Measurements from ENCODE around the gene POLR1E. TPM values are rescaled to one million over a fixed set of nuclear protein-coding genes. Genes with fewer than 3 reads are reported as not detected.

The POLR1E gene
- total and polyA plus RNA-seq, 4 donors, result 21.7 to 26.7 (median 25.0) TPM

DNA sequence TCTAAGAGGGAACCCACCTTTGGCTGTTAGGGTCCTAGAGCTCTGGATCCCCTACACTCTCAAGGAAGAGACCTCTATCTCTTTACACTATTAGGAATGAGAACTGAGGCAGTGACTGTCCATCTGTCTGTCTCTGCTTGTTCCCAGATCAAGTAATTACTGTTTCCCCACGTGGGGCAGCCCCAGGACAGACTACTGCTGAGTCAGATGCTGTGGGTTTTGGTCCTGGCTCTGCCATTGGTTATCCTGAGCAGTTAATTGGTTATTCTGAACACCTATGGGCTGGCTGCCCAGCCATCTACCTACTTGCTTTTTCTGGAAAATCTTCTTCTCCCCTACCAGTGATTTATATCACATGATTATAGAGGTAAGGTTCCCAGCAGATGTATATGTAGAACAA, 57.1 kb downstream of the POLR1E start:
- Histone ChIP-seq H3K36me3 (ENCODE audit: control insufficient read depth, insufficient read depth, low read length) (peaks cover 23% of the 10 kb centered on the region), H3K4me3 (ENCODE audit: low read depth, low read length) (no peak overlapping the region), H3K9me3 (ENCODE audit: control insufficient read depth, insufficient read depth, low read length) (no peaks in the 10 kb centered on the region), H3K27me3 (ENCODE audit: control insufficient read depth, insufficient read depth, low read length) (no peaks in the 10 kb centered on the region), H3K4me1 (ENCODE audit: control insufficient read depth, insufficient read depth, low read length) (no peaks in the 10 kb centered on the region), H3K27ac (ENCODE audit: low read depth, low read length) (no peak overlapping the region)
- DNase-seq (ENCODE audit: low read depth in 4 of 6, low spot score in 6 of 6), result no peak
- no CpG with 5 or more reads among the region's 1 CpG for WGBS (ENCODE audit: insufficient coverage)

DNA sequence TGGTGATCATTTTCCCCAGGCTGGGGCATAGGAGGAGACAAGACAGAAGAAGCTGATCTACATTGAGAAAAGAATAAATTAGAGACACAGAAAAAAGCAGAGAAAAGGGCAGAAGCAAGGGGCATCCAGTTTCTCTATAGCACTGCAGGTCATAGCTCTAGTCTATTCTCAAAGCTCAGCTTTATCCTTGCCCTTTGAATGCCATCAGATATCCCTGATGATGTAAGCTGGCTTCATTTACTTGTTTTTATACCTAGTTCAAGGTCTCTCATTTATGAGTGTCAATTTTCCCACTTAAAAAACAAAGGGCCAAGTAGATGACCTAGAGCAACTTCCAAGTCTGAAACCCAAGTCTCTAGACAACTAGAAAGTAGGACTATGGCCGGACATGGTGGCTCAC, 57.7 kb downstream of the POLR1E start:
- no peak for DNase-seq (ENCODE audit: low read depth in 4 of 6, low spot score in 6 of 6)
- no peak overlapping the region for H3K4me3 ChIP-seq (ENCODE audit: low read depth, low read length)
- H3K27ac ChIP-seq (ENCODE audit: low read depth, low read length), result no peak overlapping the region
- H3K9me3 ChIP-seq (ENCODE audit: control insufficient read depth, insufficient read depth, low read length), result no peaks in the 10 kb centered on the region
- peaks cover 17% of the 10 kb centered on the region for H3K36me3 ChIP-seq (ENCODE audit: control insufficient read depth, insufficient read depth, low read length)
- WGBS (ENCODE audit: insufficient coverage), result no CpG with 5 or more reads among the region's 1 CpG
- no peaks in the 10 kb centered on the region for H3K27me3 ChIP-seq (ENCODE audit: control insufficient read depth, insufficient read depth, low read length)
- H3K4me1 ChIP-seq (ENCODE audit: control insufficient read depth, insufficient read depth, low read length), result no peaks in the 10 kb centered on the region

DNA sequence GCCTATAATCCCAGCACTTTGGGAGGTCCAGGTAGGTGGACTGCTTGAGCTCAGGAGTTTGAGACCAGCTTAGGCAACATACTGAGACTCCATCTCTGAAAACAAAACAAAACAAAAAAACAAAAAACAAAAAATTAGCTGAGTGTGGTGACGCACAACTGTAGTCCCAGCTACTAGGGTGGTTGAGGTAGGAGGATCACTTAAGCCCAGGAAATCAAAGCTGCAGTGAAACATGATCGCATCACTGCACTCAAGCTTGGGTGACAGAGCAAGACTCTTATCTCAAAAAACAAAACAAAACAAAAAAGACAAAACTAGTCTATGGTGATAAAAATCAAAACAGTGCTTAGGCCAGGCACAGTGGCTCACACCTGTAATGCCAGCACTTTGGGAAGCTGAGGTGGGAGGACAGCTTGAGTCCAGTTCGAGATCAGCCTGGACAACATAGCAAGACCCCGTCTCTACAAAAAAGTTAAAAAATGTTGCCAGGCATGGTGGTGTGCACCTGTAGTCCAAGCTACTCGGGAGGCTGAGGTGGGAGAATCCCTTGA, 61.7 kb downstream of the POLR1E start:
- WGBS (ENCODE audit: insufficient coverage), result 100% methylated on average over 2 of the region's 5 CpGs
- Histone ChIP-seq H3K4me1 (ENCODE audit: control insufficient read depth, insufficient read depth, low read length) (no peaks in the 10 kb centered on the region), H3K36me3 (ENCODE audit: control insufficient read depth, insufficient read depth, low read length) (peaks cover under 1% of the 10 kb centered on the region), H3K27me3 (ENCODE audit: control insufficient read depth, insufficient read depth, low read length) (no peaks in the 10 kb centered on the region), H3K9me3 (ENCODE audit: control insufficient read depth, insufficient read depth, low read length) (no peaks in the 10 kb centered on the region), H3K4me3 (ENCODE audit: low read depth, low read length) (no peak overlapping the region), H3K27ac (ENCODE audit: low read depth, low read length) (no peak overlapping the region)
- no peak for DNase-seq (ENCODE audit: low read depth in 4 of 6, low spot score in 6 of 6)

GRCh38 chr9:37549527-37549926, 63.8 kb downstream of the POLR1E start:
- Histone ChIP-seq H3K4me3 (ENCODE audit: low read depth, low read length) (no peak overlapping the region), H3K27me3 (ENCODE audit: control insufficient read depth, insufficient read depth, low read length) (no peaks in the 10 kb centered on the region), H3K9me3 (ENCODE audit: control insufficient read depth, insufficient read depth, low read length) (no peaks in the 10 kb centered on the region), H3K4me1 (ENCODE audit: control insufficient read depth, insufficient read depth, low read length) (no peaks in the 10 kb centered on the region), H3K36me3 (ENCODE audit: control insufficient read depth, insufficient read depth, low read length) (no peaks in the 10 kb centered on the region), H3K27ac (ENCODE audit: low read depth, low read length) (no peak overlapping the region)
- no peak for DNase-seq (ENCODE audit: low read depth in 4 of 6, low spot score in 6 of 6)

DNA sequence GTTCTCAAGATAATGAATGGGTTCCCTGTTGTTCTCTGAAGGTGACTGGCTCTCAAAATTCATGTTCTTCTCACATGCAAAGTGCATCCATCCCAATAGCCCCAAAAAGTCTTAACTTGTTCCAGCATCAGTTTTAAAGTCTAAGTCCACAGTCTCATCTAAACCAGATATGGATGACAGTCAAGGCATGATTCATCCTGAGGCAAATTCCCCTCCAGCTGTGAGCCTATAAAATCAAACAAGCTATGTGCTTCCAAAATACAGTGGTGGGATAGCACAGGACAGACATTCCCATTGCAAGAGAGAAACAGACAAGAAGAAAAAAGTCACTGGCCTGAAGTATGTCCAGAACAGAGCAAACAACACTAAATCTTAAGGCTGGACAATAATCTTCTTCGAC, 65.0 kb downstream of the POLR1E start:
- Histone ChIP-seq H3K36me3 (ENCODE audit: control insufficient read depth, insufficient read depth, low read length) (no peaks in the 10 kb centered on the region), H3K27ac (ENCODE audit: low read depth, low read length) (no peak overlapping the region), H3K27me3 (ENCODE audit: control insufficient read depth, insufficient read depth, low read length) (no peaks in the 10 kb centered on the region), H3K4me1 (ENCODE audit: control insufficient read depth, insufficient read depth, low read length) (no peaks in the 10 kb centered on the region), H3K9me3 (ENCODE audit: control insufficient read depth, insufficient read depth, low read length) (no peaks in the 10 kb centered on the region), H3K4me3 (ENCODE audit: low read depth, low read length) (no peak overlapping the region)
- DNase-seq (ENCODE audit: low read depth in 4 of 6, low spot score in 6 of 6), result no peak
- WGBS (ENCODE audit: insufficient coverage), result 100% methylated on average over 1 of the region's 1 CpG

DNA sequence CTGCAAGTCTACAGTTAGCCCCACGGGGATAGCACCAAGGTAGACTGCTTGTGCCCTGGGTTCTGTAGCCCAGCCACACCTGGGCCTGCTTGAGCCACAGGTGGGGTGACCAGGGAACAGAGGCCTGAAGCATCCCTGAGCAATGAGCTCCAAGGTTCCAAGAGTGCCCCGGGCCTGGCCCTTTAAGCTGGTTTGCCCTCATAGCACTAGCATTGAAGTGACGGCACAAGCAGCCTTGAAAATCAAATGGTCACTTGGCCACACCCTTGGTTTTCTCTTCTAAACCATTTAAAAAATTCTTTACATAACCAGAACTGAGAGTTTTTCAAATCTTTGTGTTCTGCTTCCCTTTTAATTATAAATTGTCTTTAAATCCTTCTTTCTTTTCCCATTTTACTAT, 65.7 kb downstream of the POLR1E start:
- no peak for DNase-seq (ENCODE audit: low read depth in 4 of 6, low spot score in 6 of 6)
- H3K4me1 ChIP-seq (ENCODE audit: control insufficient read depth, insufficient read depth, low read length), result no peaks in the 10 kb centered on the region
- no peak overlapping the region for H3K4me3 ChIP-seq (ENCODE audit: low read depth, low read length)
- H3K27me3 ChIP-seq (ENCODE audit: control insufficient read depth, insufficient read depth, low read length), result no peaks in the 10 kb centered on the region
- H3K27ac ChIP-seq (ENCODE audit: low read depth, low read length), result no peak overlapping the region
- no peaks in the 10 kb centered on the region for H3K9me3 ChIP-seq (ENCODE audit: control insufficient read depth, insufficient read depth, low read length)
- H3K36me3 ChIP-seq (ENCODE audit: control insufficient read depth, insufficient read depth, low read length), result no peaks in the 10 kb centered on the region
- WGBS (ENCODE audit: insufficient coverage), result 97% methylated on average over 3 of the region's 3 CpGs

GRCh38 chr9:37551888-37552287, 66.1 kb downstream of the POLR1E start:
- Histone ChIP-seq H3K27me3 (ENCODE audit: control insufficient read depth, insufficient read depth, low read length) (no peaks in the 10 kb centered on the region), H3K4me3 (ENCODE audit: low read depth, low read length) (no peak overlapping the region), H3K27ac (ENCODE audit: low read depth, low read length) (no peak overlapping the region), H3K4me1 (ENCODE audit: control insufficient read depth, insufficient read depth, low read length) (no peaks in the 10 kb centered on the region), H3K36me3 (ENCODE audit: control insufficient read depth, insufficient read depth, low read length) (no peaks in the 10 kb centered on the region), H3K9me3 (ENCODE audit: control insufficient read depth, insufficient read depth, low read length) (no peaks in the 10 kb centered on the region)
- DNase-seq (ENCODE audit: low read depth in 4 of 6, low spot score in 6 of 6), result no peak
- 100% methylated on average over 1 of the region's 2 CpGs for WGBS (ENCODE audit: insufficient coverage)

Other genes starting within 250 kb of the POLR1E start
- 100 to 1,000 TPM in 1 of 2 donors, 10 to 100 TPM in 1; 68.6 to 157 TPM for gene GRHPR, start 63.3 kb upstream of the POLR1E start, total RNA-seq
- 100 to 1,000 TPM; 132 to 141 TPM for gene GRHPR, start 63.3 kb upstream of the POLR1E start, polyA plus RNA-seq (ENCODE audit: insufficient read length in 2 of 2)
- 10 to 100 TPM; 16.2 to 20.8 TPM for gene ZBTB5, start 20.5 kb upstream of the POLR1E start, total RNA-seq
- gene ZBTB5, start 20.5 kb upstream of the POLR1E start, polyA plus RNA-seq (ENCODE audit: insufficient read length in 2 of 2), result 10 to 100 TPM; 19.7 to 20.4 TPM
- gene FBXO10, start 90.4 kb downstream of the POLR1E start, total RNA-seq, result 10 to 100 TPM; 15.3 to 17.2 TPM
- gene FBXO10, start 90.4 kb downstream of the POLR1E start, polyA plus RNA-seq (ENCODE audit: insufficient read length in 2 of 2), result 10 to 100 TPM; 17.4 to 23.4 TPM
- gene TOMM5, start 106.6 kb downstream of the POLR1E start, total RNA-seq, result 100 to 1,000 TPM in 1 of 2 donors, 10 to 100 TPM in 1; 99.8 to 130 TPM
- 100 to 1,000 TPM; 105 to 115 TPM for gene TOMM5, start 106.6 kb downstream of the POLR1E start, polyA plus RNA-seq (ENCODE audit: insufficient read length in 2 of 2)
- gene FRMPD1, start 165.0 kb downstream of the POLR1E start, total RNA-seq, result 1 to 10 TPM; 2.7 to 8.9 TPM
- 1 to 10 TPM; 5.4 to 6.1 TPM for gene FRMPD1, start 165.0 kb downstream of the POLR1E start, polyA plus RNA-seq (ENCODE audit: insufficient read length in 2 of 2)

Measured in spinal cord (tissue), 10 donors.